Spinal cord (tissue), 10 donors: ENCODE measurements around the gene GLI2. TPM values are rescaled to one million over a fixed set of nuclear protein-coding genes. Genes with fewer than 3 reads are reported as not detected.

ENCODE experiments used
- DNase-seq, 6 donors: peaks; one replicate each; pipeline versions ENCODE4 v3.0.0 to v3.0.0-alpha.2; 2013 to 2015; ENCODE audit warnings: low spot score in 6 of 6, low read depth in 4 of 6
- H3K27ac ChIP-seq: one replicate; pipeline ENCODE4 v1.5.1; 2013; ENCODE audit warnings: low read depth, low read length, control low read depth
- H3K27me3 ChIP-seq: one replicate; pipeline ENCODE4 v1.6.1; 2013; ENCODE audit warnings: low read length; ENCODE audit not compliant: control insufficient read depth, insufficient read depth
- H3K36me3 ChIP-seq: one replicate; pipeline ENCODE4 v1.6.1; 2013; ENCODE audit warnings: low read length; ENCODE audit not compliant: control insufficient read depth, insufficient read depth
- H3K4me1 ChIP-seq: one replicate; pipeline ENCODE4 v1.6.1; 2013; ENCODE audit warnings: low read length; ENCODE audit not compliant: control insufficient read depth, insufficient read depth
- H3K4me3 ChIP-seq: one replicate; pipeline ENCODE4 v1.5.1; 2013; ENCODE audit warnings: low read depth, low read length, control low read depth
- H3K9me3 ChIP-seq: one replicate; pipeline ENCODE4 v1.6.1; 2013; ENCODE audit warnings: low read length; ENCODE audit not compliant: control insufficient read depth, insufficient read depth
- WGBS: methylation state at CpG from one replicate; pipeline ENCODE4 v1.1.5; 2013; ENCODE audit warnings: missing lambda C conversion rate; ENCODE audit not compliant: insufficient coverage; 5-methylcytosine and 5-hydroxymethylcytosine counted together
- polyA plus RNA-seq, 2 donors: library from polyadenylated mRNA; unstranded; fragments of 120-200 nt; gene quantifications; one replicate each; pipeline ENCODE4 v1.2.1, GENCODE V29; 2013; ENCODE audit not compliant: insufficient read length in 2 of 2
- total RNA-seq, 2 donors: library from RNA; depleted of rRNA in 1 of 2; stranded (reverse); fragments of 120-200 nt in 1 of 2; fragments of >200 nt in 1 of 2; gene quantifications; one replicate each; pipeline versions ENCODE4 v1.2.3 to v1.2.4, GENCODE V29; 2013 to 2014
- donor health status: healthy.

The GLI2 gene
- total and polyA plus RNA-seq, 4 donors = 5.0 to 9.9 (median 9.7) TPM

DNA sequence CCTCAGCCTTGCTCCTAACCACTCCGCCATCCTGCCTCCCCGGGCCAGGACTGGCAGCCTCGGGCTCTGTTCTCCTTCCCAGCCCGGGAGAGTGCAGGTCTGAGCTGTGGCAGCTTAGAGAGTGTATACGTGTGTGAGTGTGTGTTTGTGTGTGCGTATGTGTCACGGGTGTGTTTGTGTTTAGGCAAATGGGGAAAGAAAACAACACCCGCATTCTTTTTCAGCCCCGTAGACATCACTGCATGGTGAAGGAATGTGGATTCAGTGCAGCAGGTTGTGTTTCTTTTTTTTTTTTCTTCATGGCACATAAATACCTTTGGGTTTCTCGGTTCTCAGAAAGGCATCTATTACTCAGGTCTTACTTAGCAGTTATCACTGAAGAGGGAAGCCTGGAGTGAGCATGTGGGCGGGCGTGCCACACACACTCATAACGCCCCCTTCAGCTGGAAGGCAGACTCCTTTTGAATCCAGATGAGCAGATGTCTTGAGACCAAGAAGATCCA is 44.2 kb downstream of the GLI2 start:
- no peaks in the 10 kb centered on the region for H3K9me3 ChIP-seq
- no peak overlapping the region for H3K4me3 ChIP-seq
- peak in 2 of 6 donors; percentile 66 to 77 for DNase-seq
- H3K36me3 ChIP-seq = no peaks in the 10 kb centered on the region
- 60% methylated on average over 3 of the region's 13 CpGs for WGBS
- H3K4me1 ChIP-seq = peaks cover 63% of the 10 kb centered on the region
- peaks cover 11% of the 10 kb centered on the region for H3K27me3 ChIP-seq
- H3K27ac ChIP-seq = peak overlapping the region; percentile 4

DNA sequence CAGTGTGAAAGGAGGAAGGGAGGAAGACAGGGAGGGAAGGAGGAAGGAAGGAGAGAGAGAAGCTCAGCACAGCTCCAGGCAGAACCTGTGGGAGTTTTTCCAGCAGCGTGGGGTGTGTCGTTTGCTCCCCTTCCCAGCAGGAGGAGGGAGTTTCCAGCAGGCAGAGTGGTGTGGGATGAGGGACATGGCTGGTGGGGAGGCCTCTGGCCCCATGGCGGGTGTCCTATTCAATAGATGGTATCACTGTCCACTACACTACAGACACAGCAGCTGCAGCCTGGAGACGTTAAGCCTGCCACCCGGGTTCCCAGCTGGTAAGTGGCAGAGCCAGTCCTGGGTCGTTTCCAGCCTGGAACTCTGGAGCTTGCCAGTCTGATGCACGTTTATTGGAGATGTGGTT is 44.7 kb downstream of the GLI2 start:
- peaks cover 62% of the 10 kb centered on the region for H3K4me1 ChIP-seq
- 28% methylated on average over 2 of the region's 7 CpGs for WGBS
- DNase-seq = peak in 2 of 6 donors; percentile 52 to 73

DNA sequence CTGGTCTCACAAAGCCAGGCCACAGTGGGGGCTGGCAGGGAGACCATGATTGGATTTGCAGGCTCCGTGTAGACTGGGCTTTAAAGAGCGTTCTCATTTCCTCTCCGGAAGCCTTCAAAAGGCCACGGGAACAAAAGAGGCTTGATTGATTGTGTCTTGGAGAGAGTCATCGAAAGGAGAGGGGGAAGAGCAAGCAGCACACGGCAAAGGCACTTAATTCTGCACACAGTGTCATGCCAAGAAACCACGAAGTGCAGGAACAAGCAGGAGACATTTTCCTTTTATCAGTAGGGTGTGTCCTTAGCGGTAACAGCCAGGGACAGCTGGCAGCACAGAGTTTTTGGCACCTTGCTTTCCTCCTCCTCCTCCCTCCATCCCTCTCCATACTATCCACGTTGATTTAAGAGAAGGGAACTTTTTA is 47.7 kb downstream of the GLI2 start:
- no peaks in the 10 kb centered on the region for H3K9me3 ChIP-seq
- WGBS = 40% methylated on average over 2 of the region's 9 CpGs
- no peak overlapping the region for H3K27ac ChIP-seq
- peaks cover 3% of the 10 kb centered on the region for H3K36me3 ChIP-seq
- H3K4me3 ChIP-seq = no peak overlapping the region
- peak in 2 of 6 donors; percentile 55 to 79 for DNase-seq
- peaks cover 63% of the 10 kb centered on the region for H3K4me1 ChIP-seq
- H3K27me3 ChIP-seq = peaks cover 8% of the 10 kb centered on the region

More for the DNA sequence above, 44.7 kb downstream of the GLI2 start:
- no peaks in the 10 kb centered on the region for H3K9me3 ChIP-seq
- peak overlapping the region; percentile 4 for H3K27ac ChIP-seq
- peaks cover 11% of the 10 kb centered on the region for H3K27me3 ChIP-seq
- peaks cover 3% of the 10 kb centered on the region for H3K36me3 ChIP-seq
- no peak overlapping the region for H3K4me3 ChIP-seq

DNA sequence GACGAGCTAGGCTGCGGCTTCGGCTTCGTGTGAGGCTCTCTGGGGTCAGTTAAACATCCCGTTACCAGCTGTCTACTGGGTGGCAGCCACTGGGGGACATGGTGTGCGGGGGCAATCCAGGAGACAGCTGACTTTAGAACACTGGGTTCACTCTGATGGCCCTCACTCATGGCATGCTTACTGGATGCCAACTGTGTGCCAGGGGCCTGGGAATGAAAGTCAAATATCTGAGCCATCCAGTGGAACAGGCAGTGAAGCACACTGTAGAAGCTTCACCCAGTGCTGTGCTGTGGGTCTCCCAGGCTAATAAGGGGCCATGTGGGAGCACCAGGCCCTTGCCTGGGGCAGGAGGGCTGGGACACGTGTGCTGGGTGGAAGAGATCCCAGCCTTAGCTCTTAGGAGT is 48.3 kb downstream of the GLI2 start:
- no peak overlapping the region for H3K4me3 ChIP-seq
- DNase-seq = no peak
- 40% methylated on average over 6 of the region's 7 CpGs for WGBS
- H3K27me3 ChIP-seq = peaks cover 5% of the 10 kb centered on the region
- peaks cover 3% of the 10 kb centered on the region for H3K36me3 ChIP-seq
- no peak overlapping the region for H3K27ac ChIP-seq
- H3K4me1 ChIP-seq = peaks cover 68% of the 10 kb centered on the region
- H3K9me3 ChIP-seq = no peaks in the 10 kb centered on the region
